Measurements from ENCODE around the gene ERC2. TPM values are rescaled to one million over a fixed set of nuclear protein-coding genes. Genes with fewer than 3 reads are reported as not detected.

Gene ERC2
- total RNA-seq, 1 donor from 2014 or later = 0.65 TPM

DNA sequence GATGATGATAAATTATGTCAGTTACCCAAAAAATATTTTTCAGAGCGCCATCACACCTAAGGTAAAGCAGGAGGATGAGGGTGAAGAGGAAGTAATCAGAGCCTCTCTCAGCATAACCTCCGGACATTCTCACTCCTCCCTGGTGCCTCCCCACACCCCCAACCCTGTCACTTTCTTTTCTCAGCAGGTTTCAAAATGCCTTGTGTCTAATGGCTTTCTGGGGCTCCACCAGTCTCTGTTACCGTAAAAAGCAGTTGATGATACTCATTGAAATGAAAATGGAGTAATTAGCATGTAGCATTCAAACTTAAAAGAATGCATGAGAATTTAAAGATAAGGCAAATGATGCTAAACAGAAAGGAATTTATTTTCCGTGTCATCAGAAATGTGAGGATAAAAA, 180.0 kb downstream of the ERC2 start:
- no peaks in the 10 kb centered on the region for H3K9me3 Mint-ChIP-seq (ENCODE audit: low read depth)
- no peak for DNase-seq (ENCODE audit: low spot score)
- H3K4me3 Mint-ChIP-seq (ENCODE audit: unreplicated experiment) = no peak overlapping the region
- H3K4me1 Mint-ChIP-seq (ENCODE audit: low read depth) = no peaks in the 10 kb centered on the region
- no peak overlapping the region for H3K27ac Mint-ChIP-seq (ENCODE audit: unreplicated experiment)
- TF ChIP-seq, protein P1, sequence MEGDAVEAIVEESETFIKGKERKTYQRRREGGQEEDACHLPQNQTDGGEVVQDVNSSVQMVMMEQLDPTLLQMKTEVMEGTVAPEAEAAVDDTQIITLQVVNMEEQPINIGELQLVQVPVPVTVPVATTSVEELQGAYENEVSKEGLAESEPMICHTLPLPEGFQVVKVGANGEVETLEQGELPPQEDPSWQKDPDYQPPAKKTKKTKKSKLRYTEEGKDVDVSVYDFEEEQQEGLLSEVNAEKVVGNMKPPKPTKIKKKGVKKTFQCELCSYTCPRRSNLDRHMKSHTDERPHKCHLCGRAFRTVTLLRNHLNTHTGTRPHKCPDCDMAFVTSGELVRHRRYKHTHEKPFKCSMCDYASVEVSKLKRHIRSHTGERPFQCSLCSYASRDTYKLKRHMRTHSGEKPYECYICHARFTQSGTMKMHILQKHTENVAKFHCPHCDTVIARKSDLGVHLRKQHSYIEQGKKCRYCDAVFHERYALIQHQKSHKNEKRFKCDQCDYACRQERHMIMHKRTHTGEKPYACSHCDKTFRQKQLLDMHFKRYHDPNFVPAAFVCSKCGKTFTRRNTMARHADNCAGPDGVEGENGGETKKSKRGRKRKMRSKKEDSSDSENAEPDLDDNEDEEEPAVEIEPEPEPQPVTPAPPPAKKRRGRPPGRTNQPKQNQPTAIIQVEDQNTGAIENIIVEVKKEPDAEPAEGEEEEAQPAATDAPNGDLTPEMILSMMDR (IDR thresholded peaks at IDR 0.05) = no peak
- H3K36me3 Mint-ChIP-seq (ENCODE audit: low read depth) = no peaks in the 10 kb centered on the region
- H3K27me3 Mint-ChIP-seq (ENCODE audit: low read depth) = peaks cover 18% of the 10 kb centered on the region

DNA sequence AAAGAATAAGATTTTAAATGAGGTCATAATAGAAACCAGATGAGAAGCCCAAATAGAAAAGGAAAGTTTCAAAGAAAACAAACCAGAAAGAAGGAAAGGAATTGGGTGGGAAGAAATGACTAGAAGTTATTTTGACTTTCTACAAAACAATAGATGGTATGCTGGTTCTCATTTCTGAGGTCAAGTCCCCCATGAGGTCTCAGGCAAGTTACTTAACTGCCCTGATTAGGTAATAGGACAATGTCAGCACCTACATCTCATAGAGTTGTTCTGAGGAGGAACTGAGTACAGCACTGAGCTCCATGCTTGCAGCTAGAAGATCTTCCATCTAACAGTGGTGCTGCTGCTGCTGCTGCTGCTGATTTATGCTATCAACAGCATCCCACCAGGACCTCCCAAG, 185.9 kb downstream of the ERC2 start:
- Mint-ChIP-seq H3K4me3 (ENCODE audit: unreplicated experiment) (no peak overlapping the region), H3K9me3 (ENCODE audit: low read depth) (peaks cover 17% of the 10 kb centered on the region), H3K27ac (ENCODE audit: unreplicated experiment) (no peak overlapping the region), H3K36me3 (ENCODE audit: low read depth) (peaks cover 5% of the 10 kb centered on the region), H3K27me3 (ENCODE audit: low read depth) (peaks cover 18% of the 10 kb centered on the region), H3K4me1 (ENCODE audit: low read depth) (peaks cover 2% of the 10 kb centered on the region)
- TF ChIP-seq, protein P1 (IDR thresholded peaks at IDR 0.05) = no peak
- DNase-seq (ENCODE audit: low spot score) = no peak

DNA sequence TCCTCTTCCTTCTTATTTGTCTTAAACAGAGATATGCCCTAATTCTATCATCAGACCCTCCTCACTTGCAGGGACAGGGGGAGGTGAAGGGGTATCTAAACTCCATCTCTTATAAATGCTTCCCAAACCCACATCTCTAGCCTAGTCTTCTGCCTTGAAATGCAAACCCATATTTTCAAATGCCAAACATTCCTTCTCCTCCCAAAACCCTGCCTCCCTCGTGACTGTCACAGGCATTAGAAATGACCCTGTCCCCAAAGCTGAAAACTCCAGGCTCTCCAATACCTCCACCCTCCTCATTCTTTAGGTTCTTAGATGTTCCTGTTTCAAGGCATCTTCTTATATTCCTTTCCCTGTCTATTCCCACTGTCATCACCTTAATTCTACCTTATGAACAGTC, 191.0 kb downstream of the ERC2 start:
- H3K27ac Mint-ChIP-seq (ENCODE audit: unreplicated experiment) = no peak overlapping the region

DNA sequence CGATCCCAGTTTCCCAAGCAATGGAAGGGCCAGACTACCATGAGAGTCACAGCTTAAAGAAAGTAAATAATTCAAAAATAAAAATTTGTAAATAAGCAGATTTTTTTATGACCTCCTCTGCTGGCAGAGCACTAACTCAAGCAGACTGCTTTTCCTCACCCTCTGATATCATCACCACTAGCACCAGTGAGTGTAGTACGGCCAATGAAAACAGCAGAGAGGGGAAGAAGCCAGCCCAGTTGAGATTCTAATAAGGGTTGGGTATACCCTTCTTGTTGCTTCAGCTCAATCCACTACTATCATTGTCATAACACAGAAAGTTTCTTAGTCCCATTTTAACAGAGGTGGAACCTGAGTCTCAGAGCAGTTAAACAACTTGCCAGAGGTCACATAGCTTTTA, 193.1 kb downstream of the ERC2 start:
- H3K9me3 Mint-ChIP-seq (ENCODE audit: low read depth) = peaks cover 16% of the 10 kb centered on the region
- H3K36me3 Mint-ChIP-seq (ENCODE audit: low read depth) = peaks cover 5% of the 10 kb centered on the region
- peaks cover 9% of the 10 kb centered on the region for H3K4me1 Mint-ChIP-seq (ENCODE audit: low read depth)
- no peak overlapping the region for H3K27ac Mint-ChIP-seq (ENCODE audit: unreplicated experiment)
- TF ChIP-seq, protein P1 (IDR thresholded peaks at IDR 0.05) = no peak
- DNase-seq (ENCODE audit: low spot score) = no peak
- no peaks in the 10 kb centered on the region for H3K27me3 Mint-ChIP-seq (ENCODE audit: low read depth)
- no peak overlapping the region for H3K4me3 Mint-ChIP-seq (ENCODE audit: unreplicated experiment)

More for the DNA sequence above, 191.0 kb downstream of the ERC2 start:
- TF ChIP-seq, protein P1 (IDR thresholded peaks at IDR 0.05) = no peak
- Mint-ChIP-seq H3K36me3 (ENCODE audit: low read depth) (peaks cover 5% of the 10 kb centered on the region), H3K4me1 (ENCODE audit: low read depth) (peaks cover 4% of the 10 kb centered on the region), H3K9me3 (ENCODE audit: low read depth) (peaks cover 17% of the 10 kb centered on the region), H3K4me3 (ENCODE audit: unreplicated experiment) (no peak overlapping the region), H3K27me3 (ENCODE audit: low read depth) (no peaks in the 10 kb centered on the region)
- no peak for DNase-seq (ENCODE audit: low spot score)

DNA sequence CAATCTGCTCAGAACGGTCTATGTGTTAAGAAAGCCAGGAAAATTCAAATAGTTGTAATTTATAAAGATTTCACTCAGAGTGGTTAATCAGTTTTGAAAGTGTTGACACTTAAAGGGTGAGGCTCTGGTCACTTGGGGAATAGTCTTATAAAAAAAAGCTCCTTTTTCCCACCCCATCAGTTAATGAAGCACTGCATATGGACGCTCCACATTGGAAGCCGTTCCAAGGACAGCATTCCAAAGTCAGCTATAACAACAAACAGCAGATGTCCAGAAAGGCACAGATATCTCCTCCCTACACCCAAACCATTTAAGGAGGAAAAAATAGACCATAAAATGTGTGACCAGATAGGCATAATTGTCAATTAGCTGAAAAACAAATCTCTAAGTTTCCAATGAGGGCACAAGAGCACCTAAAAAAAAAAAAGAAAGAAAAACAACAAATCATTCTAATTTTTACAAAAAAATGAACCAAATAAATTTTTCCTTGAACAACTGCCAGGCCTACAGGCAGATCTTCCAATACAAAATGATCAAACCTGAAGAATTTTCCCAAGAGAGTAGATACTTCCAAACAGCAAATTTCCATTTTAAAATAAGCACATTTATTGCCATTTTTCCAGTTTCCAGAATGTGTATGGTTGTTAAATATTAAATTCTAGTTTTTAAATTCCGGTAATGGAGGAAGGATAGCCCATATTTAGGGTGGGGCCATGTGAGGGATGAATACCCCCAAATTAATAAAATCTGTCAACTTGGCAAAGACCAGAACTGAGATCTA, 198.3 kb downstream of the ERC2 start:
- no peak overlapping the region for H3K27ac Mint-ChIP-seq (ENCODE audit: unreplicated experiment)

More for the DNA sequence above, 198.3 kb downstream of the ERC2 start:
- Mint-ChIP-seq H3K36me3 (ENCODE audit: low read depth) (peaks cover 3% of the 10 kb centered on the region), H3K4me1 (ENCODE audit: low read depth) (peaks cover 16% of the 10 kb centered on the region), H3K4me3 (ENCODE audit: unreplicated experiment) (no peak overlapping the region), H3K9me3 (ENCODE audit: low read depth) (peaks cover 6% of the 10 kb centered on the region), H3K27me3 (ENCODE audit: low read depth) (no peaks in the 10 kb centered on the region)
- TF ChIP-seq, protein P1 (IDR thresholded peaks at IDR 0.05) = no peak
- DNase-seq (ENCODE audit: low spot score) = no peak

All from chondrocyte (in vitro differentiated cells).